OCI-LY1 (cell line): ENCODE results near the gene PRDM8.

Experiments used
- H2AFZ ChIP-seq: fragments of 200-600 bp; sonication (generic), shearing (Covaris generic); 2 replicates; pipeline ENCODE4 v1.6.0; 2014; ENCODE audit warnings: antibody characterized with exemption, mild to moderate bottlenecking, low read length
- H3F3A ChIP-seq: fragments of 200-600 bp; sonication (generic), shearing (Covaris generic); 2 replicates; pipeline ENCODE4 v1.6.0; 2014; ENCODE audit warnings: mild to moderate bottlenecking, antibody characterized with exemption, low read length, moderate library complexity; ENCODE audit not compliant: insufficient read depth
- H3K27ac ChIP-seq: fragments of 200-600 bp; sonication (generic); 2 replicates; pipeline ENCODE4 v1.5.1; 2014; ENCODE audit warnings: low read length, mixed run types, mild to moderate bottlenecking, low read depth; ENCODE audit not compliant: poor library complexity, severe bottlenecking
- H3K27me3 ChIP-seq: fragments of 200-600 bp; sonication (generic); 2 replicates; pipeline ENCODE4 v1.6.0; 2014; ENCODE audit warnings: antibody characterized with exemption, mild to moderate bottlenecking, low read length, moderate library complexity; ENCODE audit not compliant: insufficient read depth
- H3K36me3 ChIP-seq: fragments of 200-600 bp; sonication (generic); 2 replicates; pipeline ENCODE4 v1.6.1; 2014; ENCODE audit warnings: mild to moderate bottlenecking, antibody characterized with exemption, low read length, moderate library complexity, mixed read lengths; ENCODE audit not compliant: insufficient read depth
- H3K4me1 ChIP-seq: fragments of 200-600 bp; sonication (generic); 2 replicates; pipeline ENCODE4 v1.5.1; 2014; ENCODE audit warnings: mild to moderate bottlenecking, low read length, moderate library complexity; ENCODE audit not compliant: insufficient read depth, severe bottlenecking
- H3K4me2 ChIP-seq: fragments of 200-600 bp; sonication (generic), shearing (Covaris generic); 2 replicates; pipeline ENCODE4 v1.6.1; 2014; ENCODE audit warnings: low read length
- H3K4me3 ChIP-seq: fragments of 200-600 bp; sonication (generic); 2 replicates; pipeline ENCODE4 v1.5.1; 2014; ENCODE audit warnings: low read length, low read depth, mild to moderate bottlenecking, mixed read lengths; ENCODE audit not compliant: poor library complexity, severe bottlenecking
- H3K79me2 ChIP-seq: fragments of 200-600 bp; shearing (Covaris generic); 2 replicates; pipeline ENCODE4 v1.6.1; 2016; ENCODE audit warnings: mixed run types, low read length, mixed read lengths; ENCODE audit not compliant: insufficient read depth
- H3K9ac ChIP-seq: fragments of 200-600 bp; sonication (generic), shearing (Covaris generic); 2 replicates; pipeline ENCODE4 v1.6.1; 2014; ENCODE audit warnings: mild to moderate bottlenecking, low read length, mixed read lengths
- H3K9me2 ChIP-seq: fragments of 200-600 bp; sonication (generic), shearing (Covaris generic); 2 replicates; pipeline ENCODE4 v1.6.1; 2014; ENCODE audit warnings: low read depth, mild to moderate bottlenecking, low read length, mixed read lengths
- H3K9me3 ChIP-seq: fragments of 200-600 bp; shearing (Covaris generic); 2 replicates; pipeline ENCODE4 v1.6.1; 2014; ENCODE audit warnings: low read length, mixed read lengths
- H4K20me1 ChIP-seq: fragments of 200-600 bp; sonication (generic), shearing (Covaris generic); 2 replicates; pipeline ENCODE4 v1.6.0; 2016; ENCODE audit warnings: mild to moderate bottlenecking, low read length; ENCODE audit not compliant: insufficient read depth
- CTCF ChIP-seq: fragments of 200-600 bp; sonication (generic), shearing (Covaris generic); IDR thresholded peaks from 2 replicates; pipeline ENCODE4 v1.5.1; 2017; ENCODE audit warnings: mild to moderate bottlenecking, antibody characterized with exemption, low read length, moderate library complexity, mixed read lengths
- EZH2 ChIP-seq: fragments of 200-600 bp; sonication (generic), shearing (Covaris generic); IDR thresholded peaks from 2 replicates; pipeline ENCODE4 v1.8.0; 2017; ENCODE audit warnings: borderline replicate concordance, mixed run types, mild to moderate bottlenecking, antibody characterized with exemption, low read length, moderate library complexity, mixed read lengths

Gene PRDM8

GRCh38 chr4:80156410-80156809 lies 40.9 kb upstream of the PRDM8 start:
- no peak overlapping the region for H3K4me2 ChIP-seq
- H3K27ac ChIP-seq = no peak overlapping the region
- H3K9me2 ChIP-seq = no peaks in the 10 kb centered on the region
- H3K4me3 ChIP-seq = no peak overlapping the region
- H2AFZ ChIP-seq = no peak overlapping the region
- TF ChIP-seq EZH2 = no peak
- no peak for TF ChIP-seq CTCF
- H4K20me1 ChIP-seq = no peaks in the 10 kb centered on the region
- no peaks in the 10 kb centered on the region for H3K9me3 ChIP-seq
- no peaks in the 10 kb centered on the region for H3K4me1 ChIP-seq
- no peaks in the 10 kb centered on the region for H3F3A ChIP-seq
- H3K36me3 ChIP-seq = no peaks in the 10 kb centered on the region
- H3K27me3 ChIP-seq = no peaks in the 10 kb centered on the region
- no peak overlapping the region for H3K9ac ChIP-seq
- no peaks in the 10 kb centered on the region for H3K79me2 ChIP-seq

- Histone ChIP-seq H3K9me3 (no peaks in the 10 kb centered on the region), H3K27me3 (no peaks in the 10 kb centered on the region), H3K9ac (no peak overlapping the region), H3K4me3 (no peak overlapping the region), H3F3A (no peaks in the 10 kb centered on the region), H2AFZ (no peak overlapping the region), H3K36me3 (no peaks in the 10 kb centered on the region), H3K4me1 (no peaks in the 10 kb centered on the region), H3K9me2 (no peaks in the 10 kb centered on the region), H3K79me2 (no peaks in the 10 kb centered on the region), H3K4me2 (no peak overlapping the region), H3K27ac (no peak overlapping the region), H4K20me1 (no peaks in the 10 kb centered on the region)
- TF ChIP-seq CTCF = no peak
- no peak for TF ChIP-seq EZH2
Observed at GRCh38 chr4:80161413-80162058, 35.8 kb upstream of the PRDM8 start.

- Histone ChIP-seq H3K27ac (no peak overlapping the region), H3K9ac (no peak overlapping the region), H2AFZ (0 out of 2 replicates have a peak overlapping the region, but pooled peaks have one; percentile 44)
Observed at GRCh38 chr4:80162418-80162817, 34.9 kb upstream of the PRDM8 start.

More at GRCh38 chr4:80162418-80162817, 34.9 kb upstream of the PRDM8 start:
- H3K9me3 ChIP-seq = no peaks in the 10 kb centered on the region
- no peaks in the 10 kb centered on the region for H4K20me1 ChIP-seq
- TF ChIP-seq CTCF (no peak), EZH2 (no peak)
- no peaks in the 10 kb centered on the region for H3K9me2 ChIP-seq
- H3K4me1 ChIP-seq = no peaks in the 10 kb centered on the region
- H3K36me3 ChIP-seq = no peaks in the 10 kb centered on the region
- no peak overlapping the region for H3K4me3 ChIP-seq
- no peak overlapping the region for H3K4me2 ChIP-seq
- no peaks in the 10 kb centered on the region for H3F3A ChIP-seq
- H3K79me2 ChIP-seq = no peaks in the 10 kb centered on the region
- H3K27me3 ChIP-seq = no peaks in the 10 kb centered on the region
